AG04449 (cell line): ENCODE results near the gene TSPAN14.
"Not testable (repeated sequence)": the region's sequence is repeated elsewhere in the genome, so short reads cannot be mapped to it uniquely, and the experiment has no call there.

Experiments
- CTCF ChIA-PET: fragments of 350-600 bp; formaldehyde crosslinking; extraction: SDS; loops from one replicate; lab custom pipeline; 2021; ENCODE audit warnings: antibody characterized with exemption; lab: Yijun Ruan, JAX
- POLR2A ChIA-PET: fragments of 400-600, 350-600 bp; formaldehyde crosslinking; extraction: SDS; loops from one replicate; lab custom pipeline; 2020; ENCODE audit warnings: antibody characterized with exemption, inconsistent platforms; lab: Yijun Ruan, JAX
- DNase-seq: peaks from one replicate; pipeline ENCODE4 v3.0.0-alpha.2; 2010; ENCODE audit warnings: low read depth, low spot score
- H3K4me3 ChIP-seq: 2 replicates; pipeline ENCODE4 v1.5.1; 2011; ENCODE audit warnings: low read depth, mild to moderate bottlenecking, control low read depth, low read length
- CTCF ChIP-seq: IDR thresholded peaks from one replicate; pipeline ENCODE4 v1.5.1; 2011; ENCODE audit warnings: mild to moderate bottlenecking, moderate library complexity, low read length, control low read depth, inconsistent platforms; ENCODE audit not compliant: insufficient read depth; ENCODE audit errors: missing control alignments

TSPAN14 gene

GRCh38 chr10:80529604-80530003 lies 75.5 kb downstream of the TSPAN14 start:
- ChIA-PET POLR2A (no interaction called here), CTCF (interaction anchor here (1.8 kb wide), 1 partner anchor 24 kb away, joined by 8 read pairs; no protein-coding TSS in a partner anchor)
- no peak for DNase-seq
- TF ChIP-seq CTCF = no peak
- H3K4me3 ChIP-seq = no peak overlapping the region

DNA sequence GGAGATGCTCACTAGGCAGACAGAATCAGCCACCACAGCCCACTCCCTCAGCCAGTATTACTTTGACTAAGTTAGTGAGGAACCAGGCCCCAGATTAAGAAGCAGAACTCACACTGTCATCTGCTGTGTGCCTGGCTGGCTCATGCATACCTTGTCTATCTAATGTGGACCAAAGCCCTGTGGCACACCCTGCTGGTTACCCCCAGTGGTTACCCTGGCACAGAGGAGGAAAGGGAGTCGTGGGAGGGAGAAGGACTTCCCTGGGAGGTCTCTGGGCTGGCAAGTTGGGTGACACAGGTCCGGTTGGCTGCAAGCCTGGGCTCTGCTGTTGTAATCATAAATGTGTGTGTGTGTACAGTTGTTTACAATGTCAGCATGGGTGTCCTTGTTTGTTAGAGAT lies 76.1 kb downstream of the TSPAN14 start:
- TF ChIP-seq CTCF = peak; percentile 40
- CTCF ChIA-PET = interaction anchor here (1.8 to 1.9 kb wide), 2 partner anchors 23 to 25 kb away, joined by 4 to 8 read pairs; no protein-coding TSS in a partner anchor
- DNase-seq = no peak
- no peak overlapping the region for H3K4me3 ChIP-seq
- POLR2A ChIA-PET = no interaction called here

DNA sequence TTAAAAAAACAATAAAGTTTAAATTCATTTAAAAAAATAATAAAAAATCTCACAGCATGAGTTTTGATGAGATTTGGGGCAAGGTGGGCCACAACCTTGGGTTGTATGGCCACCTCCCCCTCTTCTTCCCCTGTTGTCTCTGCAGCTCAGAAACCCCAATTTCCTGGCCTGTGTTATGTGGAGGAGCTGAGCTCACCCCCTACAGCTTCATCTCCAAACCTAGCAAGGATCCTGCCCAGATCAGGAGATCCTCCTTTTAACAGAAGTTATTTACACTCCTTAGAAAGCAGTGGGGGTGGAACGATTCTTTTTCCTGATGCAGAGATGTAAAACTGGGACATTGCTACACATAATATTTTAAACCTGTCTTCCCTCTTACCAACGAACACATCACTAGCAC lies 76.7 kb downstream of the TSPAN14 start:
- TF ChIP-seq CTCF = no peak
- ChIA-PET POLR2A (no interaction called here), CTCF (interaction anchor here (0.6 to 1.9 kb wide), 3 partner anchors 23 to 148 kb away, joined by 3 to 8 read pairs (median 4); no protein-coding TSS in a partner anchor)
- H3K4me3 ChIP-seq = no peak overlapping the region
- no peak for DNase-seq

DNA sequence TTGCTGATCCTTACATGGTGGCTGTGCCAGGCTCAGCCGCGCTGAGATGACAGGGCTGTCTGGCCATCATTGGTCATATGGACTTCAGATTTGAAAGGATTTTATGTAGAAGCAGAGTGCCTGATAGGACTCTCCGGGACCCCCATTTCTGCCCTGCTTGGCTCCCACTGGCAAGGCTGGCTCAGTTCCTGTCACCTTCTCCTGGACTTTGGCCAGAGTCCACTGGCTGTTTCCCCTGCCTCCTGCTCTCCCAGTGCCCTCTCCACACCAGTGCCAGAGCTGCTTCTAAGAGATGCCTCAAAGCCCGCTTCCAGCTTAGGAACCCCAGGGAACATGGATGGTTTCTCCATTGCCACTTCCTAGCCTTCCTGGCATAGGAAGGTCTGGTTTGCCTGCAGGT lies 78.5 kb downstream of the TSPAN14 start:
- no peak for DNase-seq
- ChIA-PET CTCF (no interaction called here), POLR2A (no interaction called here)
- TF ChIP-seq CTCF = no peak
- H3K4me3 ChIP-seq = no peak overlapping the region

GRCh38 chr10:80534059-80534458 lies 79.9 kb downstream of the TSPAN14 start:
- CTCF ChIA-PET, POLR2A ChIA-PET, H3K4me3 ChIP-seq, DNase-seq: not testable (repeated sequence)

GRCh38 chr10:80534646-80535045 lies 80.5 kb downstream of the TSPAN14 start:
- POLR2A ChIA-PET, DNase-seq, H3K4me3 ChIP-seq, CTCF ChIA-PET: not testable (repeated sequence)

GRCh38 chr10:80535671-80536360 lies 81.7 kb downstream of the TSPAN14 start:
- ChIA-PET CTCF (interaction anchor here (0.7 to 1.0 kb wide), 3 partner anchors 26 to 92 kb away, joined by 3 to 5 read pairs (median 3); no protein-coding TSS in a partner anchor), POLR2A (no interaction called here)
- no peak for DNase-seq
- H3K4me3 ChIP-seq = no peak overlapping the region
- peak; percentile 35 for TF ChIP-seq CTCF
